Subcutaneous abdominal adipose tissue (tissue), 5 donors: Measurements from ENCODE around the gene DBH.

Experiments
- H3K27ac ChIP-seq: one replicate; pipeline ENCODE4 v1.7.0; 2013; ENCODE audit warnings: low read depth, mild to moderate bottlenecking, inconsistent platforms, low read length, moderate library complexity
- H3K27me3 ChIP-seq, 5 donors: one replicate each; pipeline ENCODE4 v1.7.0; 2013; ENCODE audit warnings: low read length in 5 of 5, inconsistent platforms in 1 of 5; ENCODE audit not compliant: control insufficient read depth in 5 of 5, insufficient read depth in 4 of 5
- H3K36me3 ChIP-seq, 5 donors: one replicate each; pipeline ENCODE4 v1.7.0; 2013; ENCODE audit warnings: low read length in 5 of 5; ENCODE audit not compliant: control insufficient read depth in 5 of 5, insufficient read depth in 5 of 5
- H3K4me1 ChIP-seq, 5 donors: one replicate each; pipeline ENCODE4 v1.7.0; 2013; ENCODE audit warnings: low read length in 5 of 5, mild to moderate bottlenecking in 3 of 5, moderate library complexity in 1 of 5; ENCODE audit not compliant: control insufficient read depth in 5 of 5, insufficient read depth in 5 of 5
- H3K4me3 ChIP-seq, 5 donors: one replicate each; pipeline ENCODE4 v1.7.0; 2013; ENCODE audit warnings: low read length in 5 of 5, low read depth in 1 of 5
- H3K9ac ChIP-seq, 5 donors: one replicate each; pipeline ENCODE4 v1.7.0; 2013; ENCODE audit warnings: low read length in 5 of 5, mild to moderate bottlenecking in 4 of 5, moderate library complexity in 3 of 5
- H3K9me3 ChIP-seq, 5 donors: one replicate each; pipeline ENCODE4 v1.7.0; 2013; ENCODE audit warnings: low read length in 5 of 5; ENCODE audit not compliant: control insufficient read depth in 5 of 5
- donor health status: healthy.
- donor health status: healthy.
- donor health status: healthy.
- donor health status: healthy.
- donor health status: healthy.

DBH gene

GRCh38 chr9:133593587-133594253, 42.4 kb upstream of the DBH start:
- Histone ChIP-seq H3K36me3 (no peaks in the 10 kb centered on the region), H3K9ac (no peak overlapping the region), H3K27ac (no peak overlapping the region), H3K9me3 (peaks cover 11 to 34% (median 31%) of the 10 kb centered on the region in 5 donors), H3K4me3 (no peak overlapping the region), H3K27me3 (peaks cover 15 to 41% (median 28%) of the 10 kb centered on the region in 5 donors), H3K4me1 (no peaks in the 10 kb centered on the region)

GRCh38 chr9:133594310-133594709, 41.9 kb upstream of the DBH start:
- no peaks in the 10 kb centered on the region for H3K36me3 ChIP-seq
- peaks cover 11 to 40% (median 32%) of the 10 kb centered on the region in 5 donors for H3K9me3 ChIP-seq
- H3K9ac ChIP-seq, result no peak overlapping the region
- no peaks in the 10 kb centered on the region for H3K4me1 ChIP-seq
- H3K27ac ChIP-seq, result no peak overlapping the region
- no peak overlapping the region for H3K4me3 ChIP-seq
- H3K27me3 ChIP-seq, result peaks cover 15 to 39% (median 24%) of the 10 kb centered on the region in 5 donors

- no peaks in the 10 kb centered on the region for H3K36me3 ChIP-seq
- H3K9me3 ChIP-seq, result peaks cover 11 to 42% (median 35%) of the 10 kb centered on the region in 5 donors
- no peaks in the 10 kb centered on the region for H3K4me1 ChIP-seq
- no peak overlapping the region for H3K9ac ChIP-seq
- no peak overlapping the region for H3K4me3 ChIP-seq
- no peak overlapping the region for H3K27ac ChIP-seq
- peaks cover 14 to 35% (median 17%) of the 10 kb centered on the region in 5 donors for H3K27me3 ChIP-seq
Observed at GRCh38 chr9:133595910-133596309, 40.3 kb upstream of the DBH start.

- Histone ChIP-seq H3K9ac (no peak overlapping the region), H3K27me3 (peaks cover 3 to 34% (median 22%) of the 10 kb centered on the region in 5 donors), H3K9me3 (peaks cover 11 to 42% (median 35%) of the 10 kb centered on the region in 5 donors), H3K27ac (no peak overlapping the region), H3K4me1 (no peaks in the 10 kb centered on the region), H3K36me3 (no peaks in the 10 kb centered on the region), H3K4me3 (no peak overlapping the region)
Observed at GRCh38 chr9:133597316-133597957, 38.7 kb upstream of the DBH start.

- no peak overlapping the region for H3K4me3 ChIP-seq
- H3K36me3 ChIP-seq, result no peaks in the 10 kb centered on the region
- peaks cover 11 to 42% (median 35%) of the 10 kb centered on the region in 5 donors for H3K9me3 ChIP-seq
- no peaks in the 10 kb centered on the region for H3K4me1 ChIP-seq
- H3K9ac ChIP-seq, result no peak overlapping the region
- no peak overlapping the region for H3K27ac ChIP-seq
- peaks cover 11 to 32% (median 23%) of the 10 kb centered on the region in 5 donors for H3K27me3 ChIP-seq
Observed at GRCh38 chr9:133598978-133599377, 37.2 kb upstream of the DBH start.

- no peak overlapping the region for H3K27ac ChIP-seq
- H3K4me3 ChIP-seq, result no peak overlapping the region
- no peaks in the 10 kb centered on the region for H3K36me3 ChIP-seq
- peaks cover 8 to 30% (median 24%) of the 10 kb centered on the region in 5 donors for H3K27me3 ChIP-seq
- H3K9ac ChIP-seq, result no peak overlapping the region
- no peaks in the 10 kb centered on the region for H3K4me1 ChIP-seq
- H3K9me3 ChIP-seq, result peaks cover 11 to 42% (median 35%) of the 10 kb centered on the region in 5 donors
Observed at GRCh38 chr9:133599470-133600173, 36.5 kb upstream of the DBH start.

- H3K27me3 ChIP-seq, result peaks cover 13 to 37% (median 33%) of the 10 kb centered on the region in 5 donors
Observed at GRCh38 chr9:133600739-133601138, 35.4 kb upstream of the DBH start.

GRCh38 chr9:133601746-133602145, 34.4 kb upstream of the DBH start:
- H3K27ac ChIP-seq, result no peak overlapping the region
- H3K9me3 ChIP-seq, result peaks cover 11 to 28% (median 26%) of the 10 kb centered on the region in 5 donors
- no peaks in the 10 kb centered on the region for H3K4me1 ChIP-seq
- peaks cover 24 to 47% (median 42%) of the 10 kb centered on the region in 5 donors for H3K27me3 ChIP-seq
- no peaks in the 10 kb centered on the region for H3K36me3 ChIP-seq
- no peak overlapping the region for H3K9ac ChIP-seq
- H3K4me3 ChIP-seq, result no peak overlapping the region

More at GRCh38 chr9:133600739-133601138, 35.4 kb upstream of the DBH start:
- Histone ChIP-seq H3K4me3 (no peak overlapping the region), H3K27ac (no peak overlapping the region), H3K9me3 (peaks cover 11 to 37% (median 35%) of the 10 kb centered on the region in 5 donors), H3K4me1 (no peaks in the 10 kb centered on the region), H3K36me3 (no peaks in the 10 kb centered on the region), H3K9ac (no peak overlapping the region)

- Histone ChIP-seq H3K4me1 (no peaks in the 10 kb centered on the region), H3K9ac (no peak overlapping the region), H3K9me3 (peaks cover 5 to 23% (median 21%) of the 10 kb centered on the region in 5 donors), H3K27me3 (peaks cover 27 to 52% (median 47%) of the 10 kb centered on the region in 5 donors), H3K4me3 (no peak overlapping the region), H3K27ac (no peak overlapping the region), H3K36me3 (no peaks in the 10 kb centered on the region)
Observed at GRCh38 chr9:133602277-133602676, 33.9 kb upstream of the DBH start.
